ENCODE results near the gene CNGA3. TPM values are rescaled to one million over a fixed set of nuclear protein-coding genes. Genes with fewer than 3 reads are reported as not detected.

The CNGA3 gene
- total RNA-seq, 4 donors from 2014 or later: 1.7 to 3.0 (median 2.2) TPM; not detected in 1

DNA sequence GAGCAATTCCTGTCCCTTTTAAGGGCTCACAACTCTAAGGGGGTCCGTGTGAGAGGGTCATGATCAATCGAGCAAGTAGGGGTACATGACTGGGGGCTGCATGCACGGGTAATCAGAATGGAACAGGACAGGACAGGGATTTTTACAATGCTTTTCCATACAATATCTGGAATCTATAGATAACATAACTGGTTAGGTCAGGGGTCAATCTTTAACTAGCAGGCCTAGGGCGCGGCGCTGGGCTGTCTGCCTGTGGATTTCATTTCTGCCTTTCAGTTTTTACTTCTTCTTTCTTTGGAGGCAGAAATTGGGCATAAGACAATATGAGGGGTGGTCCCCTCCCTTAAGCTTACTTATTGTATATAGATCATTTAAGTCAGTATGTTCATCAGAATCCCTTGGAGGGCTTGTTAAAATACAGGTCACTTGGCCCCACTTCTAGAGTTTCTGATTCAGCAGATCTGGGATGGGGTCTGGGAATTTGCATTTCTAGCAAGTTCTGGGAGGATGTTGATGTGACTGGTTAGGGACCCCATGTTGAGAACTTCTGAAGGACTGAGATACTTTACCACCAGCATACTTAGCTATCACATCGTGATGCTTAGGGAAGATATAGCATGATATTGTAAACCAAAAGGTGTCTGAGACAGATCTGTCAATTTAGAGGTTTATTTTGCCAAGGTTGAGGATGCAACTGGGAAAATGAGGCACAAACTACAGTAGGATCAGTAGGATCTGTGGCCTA lies 95.6 kb downstream of the CNGA3 start:
- no peak for DNase-seq
- Histone ChIP-seq H3K27me3 (no peaks in the 10 kb centered on the region), H3K4me1 (peaks cover 0 to 6% (median 0%) of the 10 kb centered on the region in 4 donors), H3K27ac (no peak overlapping the region), H3K9me3 (no peaks in the 10 kb centered on the region), H3K4me3 (no peak overlapping the region), H3K36me3 (no peaks in the 10 kb centered on the region)
- TF ChIP-seq, protein P1, sequence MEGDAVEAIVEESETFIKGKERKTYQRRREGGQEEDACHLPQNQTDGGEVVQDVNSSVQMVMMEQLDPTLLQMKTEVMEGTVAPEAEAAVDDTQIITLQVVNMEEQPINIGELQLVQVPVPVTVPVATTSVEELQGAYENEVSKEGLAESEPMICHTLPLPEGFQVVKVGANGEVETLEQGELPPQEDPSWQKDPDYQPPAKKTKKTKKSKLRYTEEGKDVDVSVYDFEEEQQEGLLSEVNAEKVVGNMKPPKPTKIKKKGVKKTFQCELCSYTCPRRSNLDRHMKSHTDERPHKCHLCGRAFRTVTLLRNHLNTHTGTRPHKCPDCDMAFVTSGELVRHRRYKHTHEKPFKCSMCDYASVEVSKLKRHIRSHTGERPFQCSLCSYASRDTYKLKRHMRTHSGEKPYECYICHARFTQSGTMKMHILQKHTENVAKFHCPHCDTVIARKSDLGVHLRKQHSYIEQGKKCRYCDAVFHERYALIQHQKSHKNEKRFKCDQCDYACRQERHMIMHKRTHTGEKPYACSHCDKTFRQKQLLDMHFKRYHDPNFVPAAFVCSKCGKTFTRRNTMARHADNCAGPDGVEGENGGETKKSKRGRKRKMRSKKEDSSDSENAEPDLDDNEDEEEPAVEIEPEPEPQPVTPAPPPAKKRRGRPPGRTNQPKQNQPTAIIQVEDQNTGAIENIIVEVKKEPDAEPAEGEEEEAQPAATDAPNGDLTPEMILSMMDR (IDR thresholded peaks at IDR 0.05): no peak
- TF ChIP-seq POLR2A (IDR thresholded peaks at IDR 0.05): no peak

DNA sequence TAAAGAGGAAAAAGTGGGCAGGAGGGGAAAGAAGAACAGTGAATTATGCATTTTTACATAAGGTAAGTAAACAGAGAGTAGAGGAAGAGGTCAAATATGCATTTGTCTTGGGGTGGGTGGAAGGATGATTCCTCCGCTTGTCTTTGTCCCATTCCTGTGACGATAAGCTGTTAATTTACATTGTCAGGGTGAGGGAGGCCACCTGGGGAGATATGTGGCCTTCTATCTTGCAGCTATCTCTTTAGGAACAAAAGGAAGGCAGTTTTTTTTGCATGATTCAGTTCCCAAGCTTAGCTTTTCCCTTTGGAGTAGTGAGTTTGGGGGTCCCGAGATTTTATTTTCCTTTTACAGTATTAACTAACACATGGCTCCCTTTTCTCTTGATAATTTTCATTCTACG lies 96.2 kb downstream of the CNGA3 start:
- DNase-seq: no peak
- Histone ChIP-seq H3K4me1 (peaks cover 0 to 6% (median 0%) of the 10 kb centered on the region in 4 donors), H3K27me3 (no peaks in the 10 kb centered on the region), H3K27ac (no peak overlapping the region), H3K9me3 (no peaks in the 10 kb centered on the region), H3K4me3 (no peak overlapping the region), H3K36me3 (no peaks in the 10 kb centered on the region)
- TF ChIP-seq, protein P1 (IDR thresholded peaks at IDR 0.05): no peak
- no peak for TF ChIP-seq POLR2A (IDR thresholded peaks at IDR 0.05)

DNA sequence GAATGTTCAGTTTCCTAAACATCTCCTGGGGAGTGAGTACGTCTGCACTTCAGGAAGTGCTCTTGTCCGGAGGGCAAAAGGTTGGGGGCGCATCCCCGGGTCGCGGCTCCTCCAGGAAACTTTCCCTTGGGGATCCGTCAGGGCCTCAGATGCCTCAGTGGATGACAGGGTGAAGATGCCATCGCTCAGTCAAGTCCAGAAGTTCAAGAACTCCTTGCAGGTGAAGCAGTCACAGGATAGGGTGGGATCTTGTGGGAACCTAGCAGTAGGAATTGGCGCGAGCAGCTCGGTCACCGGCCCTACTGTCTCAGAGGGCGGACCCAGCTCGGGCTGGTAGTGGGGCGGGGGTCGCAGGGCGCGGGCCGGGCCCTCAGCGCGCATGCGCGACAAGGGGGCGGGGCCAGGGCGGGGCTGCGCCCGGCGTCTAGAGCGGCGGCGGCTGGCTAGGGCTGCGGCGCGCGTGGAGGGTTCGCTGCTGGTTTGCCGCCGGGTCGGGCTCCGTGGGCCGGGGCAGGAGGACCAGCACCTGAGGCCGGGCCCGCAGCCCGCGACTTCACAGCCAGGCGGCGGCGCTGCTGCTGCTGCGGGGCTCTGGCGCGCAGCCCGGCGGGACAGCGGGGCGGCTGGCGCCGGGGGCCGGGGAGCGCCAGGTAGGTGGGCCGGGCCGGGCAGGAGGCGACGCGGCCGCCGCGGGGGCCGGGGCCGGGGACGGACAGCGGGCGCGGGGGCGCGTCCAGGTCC lies 98.3 kb downstream of the CNGA3 start, which contains the start of gene INPP4A:
Gene INPP4A, plus strand, starts transcription at position 423 of the 741 bp plus-strand sequence. CDS start 75,191 bp downstream, outside the sequence.
- Histone ChIP-seq H3K36me3 (no peaks in the 10 kb centered on the region), H3K9me3 (no peaks in the 10 kb centered on the region), H3K4me1 (peaks cover 0 to 6% (median 0%) of the 10 kb centered on the region in 4 donors), H3K27ac (peak within 1 kb of the TSS; percentile 65 to 89 (median 78)), H3K4me3 (peak within 1 kb of the TSS; percentile 70 to 96 (median 76)), H3K27me3 (no peaks in the 10 kb centered on the region)
- peak; percentile 7 to 14 for TF ChIP-seq POLR2A (IDR thresholded peaks at IDR 0.05)
- TF ChIP-seq, protein P1 (IDR thresholded peaks at IDR 0.05): peak in 4 of 6 experiments; percentile 15 to 44 (median 38)
- peak; percentile 71 to 88 (median 86) for DNase-seq

DNA sequence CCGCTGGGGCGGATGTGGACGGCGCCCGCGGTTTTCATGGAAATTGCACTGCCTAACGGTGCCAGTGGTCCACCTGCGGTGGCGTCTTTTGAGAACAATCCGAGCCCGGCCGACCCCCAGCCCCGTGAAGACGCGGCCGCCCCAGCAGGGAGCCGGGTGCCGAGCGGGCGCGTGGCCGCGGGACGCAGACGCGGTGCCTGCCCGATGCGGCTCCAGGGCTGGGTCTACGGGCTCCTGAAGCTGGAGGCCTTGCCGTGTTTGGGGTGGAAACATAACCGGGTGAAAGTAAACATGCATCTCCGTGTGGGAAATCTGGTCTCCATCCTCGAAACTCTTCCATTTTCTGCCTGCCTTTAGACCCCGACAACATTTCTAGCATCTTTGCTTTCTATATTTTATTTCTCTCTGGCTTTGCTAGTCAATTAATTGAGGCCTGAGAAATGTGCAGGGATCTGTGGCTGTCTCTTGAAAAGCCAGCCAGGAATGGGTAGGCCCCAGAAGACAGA lies 99.0 kb downstream of the CNGA3 start:
- H3K27me3 ChIP-seq: no peaks in the 10 kb centered on the region
- TF ChIP-seq, protein P1 (IDR thresholded peaks at IDR 0.05): no peak
- H3K4me3 ChIP-seq: peak overlapping the region; percentile 70 to 96 (median 76)
- no peaks in the 10 kb centered on the region for H3K36me3 ChIP-seq
- no peak for DNase-seq
- no peaks in the 10 kb centered on the region for H3K9me3 ChIP-seq
- H3K4me1 ChIP-seq: peaks cover 0 to 6% (median 0%) of the 10 kb centered on the region in 4 donors
- H3K27ac ChIP-seq: peak overlapping the region; percentile 65 to 89 (median 78)

DNA sequence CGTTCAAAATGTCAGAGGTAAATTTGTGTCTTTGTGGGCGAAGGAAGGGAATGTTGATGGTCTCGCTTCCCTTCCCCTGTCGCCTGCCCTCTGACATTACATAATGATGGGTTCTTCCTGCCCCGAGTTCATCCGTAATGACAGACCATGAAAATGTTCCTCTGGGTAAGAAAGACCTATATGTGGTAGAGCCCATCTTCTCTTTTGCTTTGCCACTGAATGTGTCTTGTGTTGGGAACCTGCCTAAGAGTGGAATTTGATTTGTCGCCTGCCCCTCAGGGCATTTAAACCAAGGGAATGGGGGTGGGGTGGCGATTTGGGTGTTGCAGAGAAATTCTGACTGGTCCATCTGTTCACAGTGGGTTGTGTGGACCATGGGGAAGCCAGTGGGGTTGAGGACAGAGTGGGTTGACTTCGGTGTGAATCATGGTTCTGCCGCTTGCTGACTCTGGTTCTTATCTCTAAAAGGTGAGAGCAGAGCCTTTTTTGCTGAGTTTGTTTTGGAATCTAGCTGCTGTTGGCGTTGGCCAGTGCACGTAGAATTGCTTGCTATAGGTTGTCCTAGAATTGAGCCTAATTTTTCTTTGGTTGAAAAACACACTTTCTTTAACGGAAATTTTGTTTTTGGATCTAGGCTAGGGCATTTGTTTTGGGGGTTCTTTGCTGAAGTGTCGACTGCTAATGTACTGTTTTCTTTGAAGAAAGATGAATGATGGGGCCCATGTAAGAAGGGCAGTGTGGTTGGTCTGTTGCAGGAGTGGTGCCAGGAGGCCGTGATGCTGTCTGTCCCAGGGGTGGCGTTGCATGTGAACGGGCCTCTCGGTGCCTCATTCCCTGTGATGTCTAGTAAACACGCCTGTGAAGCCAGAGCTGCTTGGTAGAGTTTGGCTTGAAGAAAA lies 99.7 kb downstream of the CNGA3 start:
- no peaks in the 10 kb centered on the region for H3K27me3 ChIP-seq

More for the DNA sequence above, 99.7 kb downstream of the CNGA3 start:
- H3K27ac ChIP-seq: peak overlapping the region; percentile 65 to 89 (median 78)
- TF ChIP-seq POLR2A (IDR thresholded peaks at IDR 0.05): no peak
- TF ChIP-seq, protein P1 (IDR thresholded peaks at IDR 0.05): no peak
- no peaks in the 10 kb centered on the region for H3K9me3 ChIP-seq
- DNase-seq: no peak
- H3K36me3 ChIP-seq: no peaks in the 10 kb centered on the region
- peaks cover 0 to 8% (median 0%) of the 10 kb centered on the region in 4 donors for H3K4me1 ChIP-seq
- H3K4me3 ChIP-seq: peak overlapping the region; percentile 70 to 96 (median 76)
